Measurements from ENCODE around the gene VSIG10L.

VSIG10L gene

GRCh38 chr19:51317376-51317775 lies 24.6 kb downstream of the VSIG10L start:
- no peak for DNase-seq (ENCODE audit: low spot score)

DNA sequence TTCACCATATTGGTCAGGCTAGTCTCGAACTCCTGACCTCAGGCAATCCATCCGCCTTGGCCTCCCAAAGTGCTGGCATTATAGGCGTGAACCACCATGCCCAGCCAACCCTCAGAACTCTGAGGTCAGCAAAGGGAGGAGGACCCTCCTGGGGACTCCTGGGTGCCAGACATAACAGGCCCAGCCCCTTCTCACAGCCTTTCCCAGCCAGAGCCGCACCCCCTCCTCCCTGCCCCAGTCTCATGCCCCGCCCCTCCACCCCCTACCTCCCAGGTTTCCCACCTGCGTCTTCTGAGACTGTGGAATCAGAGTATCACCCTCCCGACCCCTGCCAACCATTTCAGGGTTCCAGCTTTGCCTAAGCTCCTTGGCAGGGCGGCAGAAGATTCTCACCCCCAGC lies 25.3 kb downstream of the VSIG10L start:
- no peak for DNase-seq (ENCODE audit: low spot score)

GRCh38 chr19:51311351-51312257 lies 30.3 kb downstream of the VSIG10L start, which contains the start of gene IGLON5:
TSS of gene IGLON5 (plus strand) at chr19:51311644. CDS start at chr19:51311848, 204 bp downstream.
- no peak for DNase-seq (ENCODE audit: low spot score)

GRCh38 chr19:51305479-51305878 lies 36.5 kb downstream of the VSIG10L start:
- DNase-seq (ENCODE audit: low spot score) = no peak

DNA sequence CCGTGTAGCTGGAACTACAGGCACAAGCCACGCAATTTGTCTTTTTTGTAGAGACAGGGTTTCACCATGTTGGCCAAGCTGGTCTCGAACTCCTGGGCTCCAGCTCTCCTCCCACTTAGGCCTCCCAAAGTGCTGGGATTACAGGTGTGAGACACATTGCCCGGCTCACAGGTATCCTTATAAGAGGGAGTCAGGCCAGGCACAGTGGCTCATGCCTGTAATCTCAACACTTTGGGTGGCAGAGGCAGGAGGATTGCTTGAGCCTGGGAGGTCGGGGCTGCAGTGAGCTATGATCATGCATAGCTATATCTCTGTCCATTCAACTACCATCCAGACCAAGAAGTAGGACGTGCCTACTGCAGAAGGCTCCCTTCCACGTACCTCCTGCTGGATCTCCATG lies 40.7 kb downstream of the VSIG10L start:
- DNase-seq (ENCODE audit: low spot score) = no peak

DNA sequence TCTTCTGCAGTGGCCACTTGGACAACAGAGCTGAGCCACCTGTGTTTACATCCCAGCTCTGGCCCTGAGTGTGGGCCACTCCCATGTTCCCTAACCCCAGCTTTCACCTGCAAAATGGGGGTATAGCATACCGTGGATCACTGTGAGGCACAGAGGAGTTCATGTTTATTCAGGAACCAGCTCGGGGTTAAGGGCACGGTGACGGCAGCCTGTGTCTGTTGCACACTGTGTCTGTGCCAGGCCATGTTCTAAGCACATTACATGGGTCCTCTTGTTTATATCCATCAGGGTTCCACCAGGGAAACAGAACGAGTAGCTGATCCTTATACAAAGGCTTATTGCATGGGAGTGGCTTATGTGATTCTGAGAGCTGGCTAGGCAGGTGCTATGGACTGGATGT lies 44.5 kb downstream of the VSIG10L start:
- DNase-seq (ENCODE audit: low spot score) = no peak

DNA sequence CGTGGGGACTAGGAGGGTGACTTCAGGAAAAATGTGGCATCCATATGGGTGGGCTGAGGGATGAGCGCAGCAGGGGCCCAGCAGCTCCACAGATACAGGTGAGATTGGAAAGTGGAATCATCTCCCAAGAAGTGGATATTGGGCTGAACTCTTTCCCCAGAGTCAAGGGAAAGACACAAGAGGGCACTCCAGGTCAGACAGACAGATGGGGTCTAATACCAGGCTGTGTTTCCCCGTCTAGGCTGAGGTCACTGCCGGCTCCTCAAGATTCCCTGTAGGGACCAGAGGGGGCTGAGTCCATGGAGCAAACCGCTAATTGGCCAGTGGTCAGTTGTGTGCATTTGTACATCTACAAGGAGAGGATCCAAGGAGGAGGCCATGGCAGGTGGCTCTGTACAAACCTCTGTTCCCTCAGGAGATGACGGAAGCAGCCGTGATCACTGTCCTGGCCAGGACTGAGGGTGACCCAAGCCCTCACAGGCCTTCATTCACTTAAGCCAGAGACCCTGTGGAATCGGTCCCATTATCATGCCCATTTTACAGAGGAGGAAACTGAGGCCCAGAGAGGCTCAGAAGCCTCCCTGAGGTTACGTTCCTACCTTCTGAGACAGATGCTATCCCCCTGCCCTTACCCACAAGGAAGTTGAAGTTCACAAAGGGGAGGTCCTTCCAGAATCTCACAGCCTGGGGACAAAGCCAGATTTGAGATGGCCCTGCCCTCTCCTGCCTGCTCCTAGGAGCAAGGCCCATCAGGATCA lies 45.4 kb downstream of the VSIG10L start:
- no peak for DNase-seq (ENCODE audit: low spot score)

DNA sequence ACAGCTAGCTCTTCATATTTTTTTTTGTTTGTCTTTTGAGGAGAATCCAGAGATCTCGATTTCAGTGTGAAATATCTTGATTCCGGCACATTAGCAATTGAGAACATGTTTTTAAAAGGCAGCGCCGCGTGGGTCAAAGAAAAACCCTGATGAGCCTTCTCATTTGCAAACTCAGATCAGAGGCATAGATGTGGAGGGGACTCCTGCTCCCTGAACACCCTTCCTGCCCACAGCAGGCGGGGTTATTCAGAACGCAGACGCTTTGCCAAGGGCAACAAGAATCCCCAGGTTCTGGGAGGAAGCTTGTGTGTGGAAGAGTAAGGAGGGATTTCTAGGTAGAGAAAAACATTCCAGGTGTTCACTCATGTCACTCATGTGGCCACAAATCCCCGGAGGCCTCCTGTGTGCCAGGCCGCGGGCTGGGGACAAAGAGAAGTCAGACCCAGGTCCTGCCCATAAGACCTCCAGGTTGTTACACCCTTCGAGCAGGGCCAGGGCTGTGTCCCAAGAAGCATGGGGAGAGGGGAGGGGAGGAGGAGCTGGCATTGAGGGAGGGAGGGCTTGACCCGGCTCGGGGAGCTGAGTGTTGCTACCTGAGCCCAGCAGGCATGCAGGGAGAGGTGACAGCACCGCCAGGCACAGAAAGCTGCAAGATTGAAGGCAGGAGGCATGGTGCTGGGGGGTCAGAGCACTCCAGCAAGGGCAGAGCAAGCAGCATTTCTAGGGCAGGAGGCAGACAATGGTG lies 46.4 kb downstream of the VSIG10L start:
- DNase-seq (ENCODE audit: low spot score) = no peak

DNA sequence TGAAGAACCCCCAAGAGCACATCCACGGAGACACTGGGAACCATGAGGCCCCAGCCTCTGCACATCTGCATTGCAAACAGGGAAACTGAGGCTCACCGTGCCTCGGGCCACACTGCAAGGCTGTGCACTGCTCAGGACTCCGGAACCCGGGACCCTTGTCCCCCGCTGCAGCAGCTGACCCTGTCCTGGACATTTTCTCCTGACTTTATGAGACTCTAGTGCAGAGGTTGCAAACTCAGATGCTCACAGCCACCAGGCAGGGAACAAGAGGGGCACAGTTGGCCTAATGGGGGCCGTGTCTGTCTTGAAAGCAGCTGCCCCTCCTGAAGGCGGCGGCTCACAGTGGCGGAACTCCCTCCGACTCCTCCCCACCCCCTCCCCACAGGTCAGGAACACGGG lies 47.0 kb downstream of the VSIG10L start:
- no peak for DNase-seq (ENCODE audit: low spot score)

- no peak for DNase-seq (ENCODE audit: low spot score)
Observed at GRCh38 chr19:51294211-51294976, 47.5 kb downstream of the VSIG10L start.

- no peak for DNase-seq (ENCODE audit: low spot score)
Observed at GRCh38 chr19:51293571-51294210, 48.2 kb downstream of the VSIG10L start.

GRCh38 chr19:51292971-51293370 lies 49.0 kb downstream of the VSIG10L start:
- no peak for DNase-seq (ENCODE audit: low spot score)

- no peak for DNase-seq (ENCODE audit: low spot score)
Observed at GRCh38 chr19:51289635-51290034, 52.3 kb downstream of the VSIG10L start.

DNA sequence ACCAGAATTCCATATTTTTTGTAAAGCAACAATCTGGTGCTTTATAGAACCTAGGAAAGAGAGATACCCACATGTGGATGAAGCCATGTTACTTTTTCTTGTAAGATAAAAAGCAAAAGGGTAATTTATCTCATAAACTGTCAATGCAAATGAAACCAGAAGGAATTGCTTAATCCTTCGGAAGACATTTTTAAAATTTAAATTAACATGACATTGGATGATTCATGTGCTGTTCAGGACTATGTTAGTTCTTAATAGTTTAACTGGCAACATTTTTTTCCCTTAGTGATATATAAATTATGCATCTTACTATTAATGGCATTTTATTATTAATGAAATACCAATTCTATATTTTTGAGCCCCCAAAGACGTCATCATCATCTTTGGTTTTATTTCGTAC lies 56.3 kb downstream of the VSIG10L start:
- no peak for DNase-seq (ENCODE audit: low spot score)

- no peak for DNase-seq (ENCODE audit: low spot score)
Observed at GRCh38 chr19:51282335-51282734, 59.6 kb downstream of the VSIG10L start.

All from hematopoietic multipotent progenitor cell treated with erythropoietin and hydrocortisone succinate and interleukin-3 and kit ligand, for 17 days (in vitro differentiated cells).